GM12872 (cell line): ENCODE data around the gene ZNF354C.

Source experiments
- CTCF ChIP-seq: IDR thresholded peaks from 3 replicates; pipeline ENCODE4 v1.5.1; 2011; ENCODE audit warnings: low read depth, mild to moderate bottlenecking, low read length, moderate library complexity; ENCODE audit not compliant: insufficient read depth

Gene ZNF354C

GRCh38 chr5:179121667-179122111, 61.5 kb downstream of the ZNF354C start:
- no peak for TF ChIP-seq CTCF

- TF ChIP-seq CTCF = no peak
These were observed 62.4 kb downstream of the ZNF354C start for GRCh38 chr5:179122411-179123108.

- TF ChIP-seq CTCF = no peak
These were observed 62.9 kb downstream of the ZNF354C start for GRCh38 chr5:179123109-179123426.

- TF ChIP-seq CTCF = no peak
These were observed 63.5 kb downstream of the ZNF354C start for GRCh38 chr5:179123491-179124272.

GRCh38 chr5:179124273-179124852, 64.2 kb downstream of the ZNF354C start:
- TF ChIP-seq CTCF = no peak

GRCh38 chr5:179124853-179125788, 64.9 kb downstream of the ZNF354C start:
- TF ChIP-seq CTCF = no peak
